AG04449 (cell line): ENCODE results near the gene ARID3C.

ENCODE experiments used
- CTCF ChIA-PET: fragments of 350-600 bp; formaldehyde crosslinking; extraction: SDS; loops from one replicate; lab custom pipeline; 2021; ENCODE audit warnings: antibody characterized with exemption; lab: Yijun Ruan, JAX
- POLR2A ChIA-PET: fragments of 400-600, 350-600 bp; formaldehyde crosslinking; extraction: SDS; loops from one replicate; lab custom pipeline; 2020; ENCODE audit warnings: antibody characterized with exemption, inconsistent platforms; lab: Yijun Ruan, JAX
- DNase-seq: peaks from one replicate; pipeline ENCODE4 v3.0.0-alpha.2; 2010; ENCODE audit warnings: low read depth, low spot score
- H3K4me3 ChIP-seq: 2 replicates; pipeline ENCODE4 v1.5.1; 2011; ENCODE audit warnings: low read depth, mild to moderate bottlenecking, control low read depth, low read length
- CTCF ChIP-seq: IDR thresholded peaks from one replicate; pipeline ENCODE4 v1.5.1; 2011; ENCODE audit warnings: mild to moderate bottlenecking, moderate library complexity, low read length, control low read depth, inconsistent platforms; ENCODE audit not compliant: insufficient read depth; ENCODE audit errors: missing control alignments

Gene ARID3C

DNA sequence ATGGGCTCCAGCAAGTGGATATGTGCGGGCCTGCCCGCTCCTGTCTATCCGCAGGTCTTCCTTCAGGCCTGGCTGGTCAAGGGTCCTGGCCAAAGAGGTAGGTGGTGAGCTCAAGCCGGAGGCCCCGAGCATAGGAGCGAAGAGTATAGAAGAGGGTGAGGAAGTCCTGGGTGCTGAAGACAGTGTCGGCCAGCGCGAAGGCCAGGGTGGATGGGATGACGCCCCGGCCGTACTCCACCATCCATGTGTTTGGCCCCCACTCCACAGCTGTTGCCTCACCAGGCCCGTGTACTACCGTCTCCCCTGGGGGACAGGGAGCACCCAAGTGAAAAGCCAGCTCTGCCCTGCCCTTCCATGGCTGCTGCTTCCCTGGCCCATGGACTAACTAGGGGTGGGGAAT lies 6.7 kb upstream of the ARID3C start:
- DNase-seq: no peak
- CTCF ChIA-PET: interaction anchor here (0.9 to 10.9 kb wide), 13 partner anchors 10 to 303 kb away, joined by 4 to 274 read pairs (median 14); partner anchors contain the start of genes DCTN3, GALT and RPP25L
- no peak for TF ChIP-seq CTCF
- H3K4me3 ChIP-seq: no peak overlapping the region
- POLR2A ChIA-PET: interaction anchor here (0.6 to 0.7 kb wide), 2 partner anchors 11 to 21 kb away, joined by 3 read pairs; partner anchors contain the start of gene GALT

DNA sequence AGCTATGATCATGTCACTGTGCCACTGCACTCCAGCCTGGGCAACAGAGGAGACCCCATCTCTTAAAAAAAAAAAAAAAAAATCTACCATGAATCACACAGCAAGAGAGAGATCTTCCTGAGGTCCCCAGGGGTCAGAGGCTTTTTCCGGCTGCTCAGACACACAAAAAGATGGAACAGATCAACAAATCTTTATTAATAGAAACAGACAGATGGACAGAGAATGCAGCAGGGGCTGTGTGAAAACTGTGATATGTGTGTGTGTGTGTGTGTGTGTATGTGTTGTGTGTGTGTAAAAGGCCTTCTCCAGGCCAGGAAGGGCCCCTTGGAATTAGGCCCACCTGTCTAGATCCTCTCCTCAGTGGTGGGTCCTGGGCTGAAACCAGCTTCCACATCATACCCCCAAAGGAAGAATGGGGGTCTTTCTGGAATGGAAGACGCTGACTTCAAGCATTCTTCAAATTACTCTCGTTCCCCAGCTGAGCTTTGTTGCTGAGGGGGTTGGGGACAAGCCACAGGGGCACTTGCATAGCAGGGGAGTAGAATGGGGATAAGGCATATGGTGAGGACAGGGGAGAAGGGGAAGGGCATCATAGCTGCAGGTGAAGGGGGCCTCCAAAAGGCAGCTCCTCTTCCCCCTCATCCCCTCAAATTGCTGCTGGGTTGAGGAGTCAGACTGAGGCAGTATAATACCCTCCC lies 5.8 kb upstream of the ARID3C start:
- no peak overlapping the region for H3K4me3 ChIP-seq
- ChIA-PET POLR2A (interaction anchor here (0.5 to 0.6 kb wide), 3 partner anchors 15 to 1094 kb away, joined by 3 read pairs; partner anchors contain the start of gene DCTN3), CTCF (interaction anchor here (0.6 to 10.9 kb wide), 35 partner anchors 9 to 303 kb away, joined by 3 to 274 read pairs (median 6); partner anchors contain the start of genes DCTN3, ENHO, GALT and IL11RA)
- TF ChIP-seq CTCF: no peak
- no peak for DNase-seq

DNA sequence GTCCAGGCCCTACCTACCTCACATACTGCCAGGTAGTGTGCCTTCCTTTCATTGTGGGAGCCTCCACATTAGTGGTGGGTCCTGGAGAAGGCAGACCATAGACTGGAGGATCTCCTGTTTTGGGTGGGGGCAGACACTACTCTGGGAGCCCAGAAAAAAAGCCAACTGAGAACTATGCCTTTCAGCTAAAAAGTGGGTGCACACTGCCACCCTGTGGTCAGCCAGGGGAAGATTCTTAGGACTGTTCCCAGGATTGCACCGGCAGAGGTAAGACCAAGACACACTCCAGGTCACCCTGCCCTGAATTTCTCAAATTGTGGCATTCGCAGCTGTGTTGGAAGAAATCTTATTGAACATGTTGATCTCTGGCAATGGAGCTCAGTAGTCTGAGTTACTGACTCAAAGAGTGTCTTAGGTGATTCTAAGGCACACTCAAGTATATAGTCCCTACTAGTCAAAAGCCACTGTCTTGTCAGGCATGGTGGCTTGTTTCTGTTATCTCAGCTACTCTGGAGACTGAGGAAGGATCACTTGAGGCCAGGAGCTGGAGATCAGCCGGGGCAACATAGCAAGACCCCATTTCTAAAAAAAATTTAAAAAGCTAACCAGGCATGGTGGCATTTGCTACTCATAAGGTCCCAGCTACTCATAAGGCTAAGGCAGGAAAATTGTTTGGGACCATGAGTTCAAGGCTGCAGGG lies 5.1 kb upstream of the ARID3C start:
- peak; percentile 82 for TF ChIP-seq CTCF
- H3K4me3 ChIP-seq: no peak overlapping the region
- ChIA-PET POLR2A (interaction anchor here (0.5 to 0.6 kb wide), 2 partner anchors 14 to 270 kb away, joined by 3 read pairs; partner anchors contain the start of gene DCTN3), CTCF (interaction anchor here (0.6 to 10.9 kb wide), 32 partner anchors 9 to 302 kb away, joined by 3 to 274 read pairs (median 6); partner anchors contain the start of genes DCTN3, ENHO, GALT and IL11RA)
- no peak for DNase-seq

GRCh38 chr9:34633166-34633565 lies 4.3 kb upstream of the ARID3C start:
- no peak for DNase-seq
- CTCF ChIA-PET: interaction anchor here (1.0 to 10.9 kb wide), 15 partner anchors 8 to 131 kb away, joined by 3 to 274 read pairs (median 11); partner anchors contain the start of genes DCTN3, GALT, IL11RA and RPP25L
- TF ChIP-seq CTCF: no peak
- no peak overlapping the region for H3K4me3 ChIP-seq
- POLR2A ChIA-PET: interaction anchor here (0.5 kb wide), 1 partner anchor 269 kb away, joined by 3 read pairs; no protein-coding TSS in a partner anchor

DNA sequence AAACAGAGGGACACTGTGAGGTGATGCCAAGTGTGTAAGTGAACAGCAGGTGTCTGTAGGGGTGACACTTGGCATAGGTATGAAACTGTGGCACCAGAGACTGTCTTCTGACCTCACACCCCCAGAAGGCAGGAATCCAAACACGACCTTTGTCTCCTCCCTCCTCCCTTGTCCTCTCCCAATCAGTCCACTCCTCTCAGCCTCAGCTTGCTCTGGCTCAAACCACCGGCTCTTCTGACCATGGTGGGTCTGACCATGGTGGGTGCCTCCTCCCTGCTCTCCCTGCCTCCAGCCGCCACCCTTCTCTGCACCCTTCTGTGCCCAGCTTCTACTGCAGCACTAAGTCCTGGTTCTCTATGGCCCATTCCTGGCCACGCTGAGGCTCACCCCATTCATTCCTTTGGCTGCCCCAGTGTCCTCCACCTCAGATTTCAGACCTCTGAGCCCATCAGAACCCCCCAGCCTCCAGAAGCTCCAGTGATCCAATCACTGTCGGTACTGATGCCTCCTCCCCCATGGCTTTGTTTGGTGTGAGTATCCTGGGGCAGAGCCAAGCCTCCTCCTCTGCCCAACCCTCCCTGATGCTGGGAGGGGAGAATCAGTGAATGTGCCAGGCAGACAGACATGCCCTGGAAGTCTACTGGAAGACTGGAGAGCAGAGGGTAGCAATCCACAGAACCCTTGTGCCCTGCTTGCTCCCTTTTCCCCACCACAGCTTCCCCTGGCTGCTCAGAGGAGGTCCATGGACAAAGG lies 1.7 kb upstream of the ARID3C start:
- no peak for DNase-seq
- ChIA-PET CTCF (interaction anchor here (1.1 to 10.9 kb wide), 9 partner anchors 9 to 83 kb away, joined by 3 to 274 read pairs (median 6); partner anchors contain the start of genes DCTN3, GALT and RPP25L), POLR2A (no interaction called here)
- no peak for TF ChIP-seq CTCF
- no peak overlapping the region for H3K4me3 ChIP-seq
